Fibroblast of upper back skin (primary cell): ENCODE data around the gene EIF3K.

Experiments
- DNase-seq: peaks from one replicate; pipeline ENCODE4 v3.0.0-alpha.2; 2013

Gene EIF3K

DNA sequence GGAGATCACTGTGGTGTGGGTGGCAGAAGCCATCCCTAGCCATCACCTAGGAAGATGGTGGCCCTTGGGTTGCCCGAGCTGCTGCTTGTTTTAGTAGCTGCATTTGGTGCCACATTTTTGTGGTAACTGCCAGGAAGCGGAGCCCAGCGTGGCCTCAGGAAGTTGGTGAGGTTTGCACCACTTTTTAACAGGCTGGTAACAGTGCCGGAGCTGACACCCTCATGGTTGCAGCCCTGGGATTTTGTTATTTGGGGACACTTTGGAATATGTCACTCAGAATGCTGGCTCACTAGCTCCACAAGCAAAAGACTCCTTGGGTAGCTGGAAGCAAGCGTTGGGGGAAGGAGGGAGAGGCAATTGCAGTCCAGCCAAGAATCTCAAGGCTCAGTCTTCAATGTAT is 50.6 kb downstream of the EIF3K start:
- DNase-seq = no peak

DNA sequence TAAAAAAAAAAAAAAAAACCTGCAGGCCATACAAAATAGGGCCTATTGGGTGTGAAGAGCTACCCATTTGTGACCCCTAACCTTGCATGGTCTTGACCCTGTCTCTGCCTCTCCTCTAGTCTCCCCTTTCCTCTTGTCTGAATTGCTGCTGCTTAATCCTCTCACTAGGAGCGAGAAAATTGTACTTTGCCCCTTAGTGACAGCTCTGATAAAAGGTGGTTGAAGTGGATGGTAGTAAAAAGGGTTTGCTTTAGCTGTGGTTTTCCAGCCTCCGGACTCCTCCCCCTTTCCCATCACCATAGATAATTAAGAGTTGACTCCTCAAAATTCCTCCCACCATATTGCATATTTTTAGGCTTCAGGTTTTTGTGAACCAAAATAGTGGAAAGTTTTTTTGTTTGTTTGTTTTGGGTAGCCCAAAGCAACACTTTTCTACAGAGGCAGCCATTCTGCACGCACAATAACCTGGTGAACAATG is 52.0 kb downstream of the EIF3K start:
- DNase-seq = no peak

DNA sequence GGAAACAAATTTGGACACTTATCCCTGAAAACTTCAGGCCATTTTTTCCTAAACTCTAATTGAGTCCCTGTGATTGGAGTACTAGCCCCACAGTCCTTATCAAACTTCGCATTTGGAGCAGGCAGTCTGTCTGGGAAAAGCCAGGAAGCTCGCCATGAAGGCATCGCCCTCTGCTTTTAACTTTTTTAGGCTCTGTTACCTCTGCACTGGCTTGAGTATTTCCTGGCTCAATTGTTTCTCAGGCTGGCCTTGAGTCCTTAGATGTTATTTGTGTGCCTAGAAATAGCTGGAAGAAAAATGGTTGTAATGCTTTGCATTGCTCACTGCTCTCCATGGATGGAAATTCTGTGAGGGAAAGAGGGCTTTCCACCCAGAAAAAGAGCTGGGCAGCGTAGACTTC is 52.7 kb downstream of the EIF3K start:
- DNase-seq = no peak

DNA sequence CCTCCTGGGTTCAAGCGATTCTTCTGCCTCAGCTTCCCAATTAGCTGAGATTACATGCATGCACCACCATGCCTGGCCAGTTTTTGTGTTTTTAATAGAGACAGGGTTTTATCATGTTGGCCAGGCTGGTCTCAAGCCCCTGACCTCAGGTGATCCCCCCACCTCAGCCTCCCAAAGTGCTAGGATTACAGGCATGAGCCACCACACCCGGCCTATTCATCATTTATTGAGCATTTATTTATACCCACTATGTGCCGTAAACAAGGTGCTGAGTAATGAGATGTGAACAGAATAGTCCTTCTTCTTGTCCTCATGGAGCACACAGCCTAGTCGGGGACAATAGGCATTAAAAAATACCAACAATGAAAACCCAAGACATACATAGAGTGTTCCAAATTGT is 54.0 kb downstream of the EIF3K start:
- no peak for DNase-seq

DNA sequence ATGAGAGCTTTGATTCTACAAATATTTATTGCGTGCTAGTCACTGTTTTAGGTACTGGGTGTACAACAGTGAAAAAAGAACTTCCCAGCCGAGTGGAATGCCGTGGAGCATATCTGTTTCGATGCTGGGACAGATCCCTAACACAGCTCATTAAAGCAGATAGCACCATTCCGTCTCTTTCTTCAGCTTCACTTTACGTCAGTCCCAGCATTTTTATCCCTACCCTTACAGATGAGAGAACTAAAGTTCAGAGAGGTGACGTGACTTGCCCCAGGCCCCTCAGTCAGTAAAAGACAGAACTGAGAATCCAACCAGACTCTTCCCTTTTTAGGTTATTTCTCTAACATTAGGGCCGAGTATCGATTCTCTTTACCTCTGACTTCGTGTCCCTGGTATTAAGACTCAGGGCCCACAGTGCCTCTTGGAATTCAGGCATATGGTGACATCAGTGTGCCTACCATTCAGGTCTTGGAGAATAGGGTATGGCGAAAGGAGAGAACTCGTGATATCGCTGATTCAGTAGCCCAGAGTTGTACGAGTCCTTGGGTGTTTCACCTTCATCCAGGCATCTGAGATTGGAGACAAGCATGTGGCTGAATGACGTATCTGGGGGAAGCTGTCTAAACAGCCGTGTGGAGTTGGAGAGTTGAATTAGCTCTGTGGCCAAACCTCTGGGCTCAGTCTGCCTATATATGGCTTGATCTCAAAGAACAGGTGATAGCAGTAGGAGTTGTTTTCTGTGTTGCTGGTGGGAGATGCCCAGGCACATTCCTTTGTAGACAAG is 55.6 kb downstream of the EIF3K start:
- DNase-seq = no peak

DNA sequence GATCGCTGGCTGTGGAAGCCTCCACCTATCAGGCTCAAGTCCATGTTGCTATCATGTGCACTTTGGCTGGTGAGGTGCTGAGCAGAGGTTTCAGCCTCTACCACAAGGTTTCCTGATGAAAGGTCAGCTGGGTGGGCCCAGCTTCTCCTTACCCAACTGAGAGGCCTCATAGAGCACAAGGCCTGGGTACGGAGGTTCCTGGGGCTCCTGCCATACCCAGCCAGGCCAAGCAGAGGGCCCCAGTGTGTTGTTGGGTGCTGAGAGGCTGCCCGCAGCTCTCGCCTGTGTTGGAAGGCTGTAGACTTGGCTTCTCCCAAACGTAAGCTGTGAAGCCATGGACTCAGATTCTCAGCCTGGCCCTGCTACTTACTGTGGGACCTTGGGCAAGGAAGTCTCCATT is 56.6 kb downstream of the EIF3K start:
- no peak for DNase-seq

DNA sequence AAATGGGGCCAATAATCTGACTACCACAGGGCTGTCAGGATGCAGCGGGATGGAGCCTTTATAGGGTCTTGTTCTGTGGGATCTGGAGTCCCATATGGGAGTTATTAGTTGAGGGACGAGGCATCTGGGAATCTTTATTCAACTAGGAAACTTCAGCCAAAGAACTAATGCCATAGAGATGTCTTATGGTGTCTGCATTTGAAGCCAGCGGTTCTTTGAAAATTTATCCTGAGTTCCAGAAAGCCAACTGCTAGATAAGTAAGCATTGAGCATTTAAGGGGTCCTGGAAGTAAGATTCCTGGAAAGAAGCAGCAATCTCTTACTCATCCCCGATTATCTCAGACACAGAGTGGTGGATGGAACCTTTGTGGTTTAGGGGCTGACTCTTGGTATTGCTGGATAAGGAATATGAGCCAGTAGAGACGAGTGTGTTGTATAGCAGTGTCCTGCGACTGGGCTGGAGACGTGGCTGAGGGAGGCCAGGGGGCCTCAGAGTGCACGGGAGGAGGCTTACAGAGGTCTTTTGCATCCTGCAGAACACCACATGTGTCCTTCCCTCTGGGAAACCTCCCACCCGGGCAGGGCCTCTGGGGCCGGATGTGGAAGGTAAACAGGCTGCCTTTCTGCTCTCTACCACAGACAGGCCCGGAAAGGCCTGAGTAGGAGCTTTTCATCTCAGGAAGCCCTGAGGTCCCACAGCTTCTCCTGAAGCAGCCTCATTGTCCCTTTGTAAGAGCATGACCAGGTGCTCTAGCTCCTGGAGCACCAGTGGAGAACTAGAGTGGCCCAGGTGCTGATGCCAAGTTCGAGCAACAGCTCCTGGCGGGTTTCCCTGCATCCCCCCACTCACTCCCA is 57.3 kb downstream of the EIF3K start:
- DNase-seq = peak; percentile 89

- DNase-seq = no peak
Observed at GRCh38 chr19:38676878-38677646, 58.1 kb downstream of the EIF3K start.

GRCh38 chr19:38678217-38678890 is 59.4 kb downstream of the EIF3K start:
- no peak for DNase-seq

DNA sequence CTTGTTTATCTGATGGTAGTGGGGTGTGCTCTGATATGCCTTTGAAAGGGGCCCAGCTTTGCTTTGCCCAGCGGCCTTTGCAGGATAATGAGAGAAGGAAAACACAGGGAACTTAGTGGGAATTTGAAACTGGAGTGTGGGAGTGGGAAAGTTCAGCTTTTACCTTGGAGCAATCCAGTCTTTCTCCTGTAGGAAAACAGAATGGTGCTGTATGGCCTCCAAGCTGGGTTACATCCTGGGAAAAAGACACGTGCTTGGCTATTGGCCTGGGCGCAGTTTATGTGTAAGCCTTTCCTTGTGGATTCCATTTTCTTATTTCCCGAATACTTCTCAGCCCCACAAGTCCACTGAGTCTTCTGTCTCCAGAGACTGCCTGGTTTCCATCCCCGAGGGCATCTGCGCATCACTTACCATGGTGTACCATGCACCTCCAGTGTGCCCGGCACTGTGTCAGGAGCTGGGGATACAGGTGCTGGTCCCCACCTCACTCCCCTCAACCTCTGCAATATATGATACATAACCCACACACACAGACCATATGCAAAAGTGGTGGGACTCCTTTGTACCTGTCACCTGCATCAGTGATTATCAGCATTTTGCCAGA is 60.0 kb downstream of the EIF3K start:
- no peak for DNase-seq

DNA sequence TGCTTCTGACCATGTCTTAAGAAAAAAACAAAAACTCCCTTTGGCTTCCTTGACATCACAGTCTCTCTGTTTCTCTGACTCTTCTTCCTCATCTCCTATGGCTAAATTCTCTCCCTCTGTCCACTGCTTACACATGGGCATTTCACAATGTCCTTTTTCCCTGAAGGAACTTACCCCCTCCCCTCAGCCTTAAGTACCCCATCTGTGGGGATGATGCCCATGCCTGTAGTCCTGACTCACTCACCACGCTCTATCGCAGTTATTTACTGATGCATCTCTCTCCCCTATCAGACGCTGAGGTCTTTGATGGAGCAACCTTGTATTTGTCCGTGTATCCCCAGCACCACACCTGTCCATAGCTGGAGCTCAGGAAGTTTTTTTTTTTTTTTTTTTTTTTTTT is 60.9 kb downstream of the EIF3K start:
- DNase-seq = peak; percentile 41

DNA sequence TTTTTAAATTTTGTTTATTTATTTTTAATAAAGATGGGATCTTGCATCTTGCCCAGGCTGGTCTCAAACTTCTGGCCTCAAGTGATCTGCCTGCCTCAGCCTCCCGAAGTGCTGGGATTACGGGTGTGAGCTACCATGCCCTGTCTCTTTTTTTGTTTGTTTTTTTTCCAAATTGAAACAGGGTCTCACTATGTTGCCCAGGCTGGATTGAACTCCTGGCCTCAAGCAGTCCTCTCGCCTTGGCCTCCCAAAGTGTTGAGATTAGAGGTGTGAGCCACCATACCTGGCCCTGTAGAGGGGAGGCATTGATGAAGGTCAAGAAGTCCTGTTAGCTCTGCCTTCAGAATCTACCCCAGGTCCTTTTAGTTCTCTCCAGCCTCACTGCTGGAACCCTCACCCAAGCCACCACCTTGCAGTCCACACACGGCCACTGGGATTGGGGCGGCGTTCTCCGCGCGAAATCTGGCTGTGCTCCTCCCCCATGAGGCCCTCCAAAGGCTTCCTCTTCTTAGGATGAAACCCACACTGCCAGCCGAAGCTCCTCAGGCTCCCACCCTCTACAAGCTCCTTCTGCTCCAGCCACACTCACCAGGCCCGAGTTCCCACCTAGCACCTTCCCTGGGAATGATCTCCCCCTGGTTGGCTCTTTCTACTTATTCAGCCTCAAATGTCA is 63.3 kb downstream of the EIF3K start:
- DNase-seq = no peak

DNA sequence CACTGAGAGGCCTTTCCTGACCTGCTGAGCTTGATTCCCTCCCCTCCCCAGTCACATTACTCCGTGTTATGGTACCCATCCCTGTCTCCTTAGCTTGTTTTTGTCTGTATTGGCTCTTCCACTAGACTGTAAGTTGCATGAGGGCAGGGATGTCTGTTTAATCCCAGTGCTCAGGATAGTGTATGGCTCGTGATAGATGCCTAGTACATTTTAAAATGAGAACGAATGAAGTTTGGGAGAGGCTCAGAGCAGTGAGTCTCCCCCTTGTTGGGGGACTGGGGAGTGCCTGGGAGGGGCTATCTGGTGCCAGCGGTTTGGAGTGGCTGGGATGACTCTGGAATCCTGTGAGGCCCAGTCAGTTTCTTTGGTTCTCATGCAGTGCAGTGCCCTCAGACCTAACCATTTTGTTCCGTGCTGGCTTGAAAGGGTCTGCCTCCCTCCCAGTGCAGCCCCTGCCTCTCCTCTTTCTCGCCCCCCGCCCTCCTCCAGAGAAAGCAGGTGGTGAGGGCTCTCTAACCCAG is 63.9 kb downstream of the EIF3K start:
- no peak for DNase-seq

DNA sequence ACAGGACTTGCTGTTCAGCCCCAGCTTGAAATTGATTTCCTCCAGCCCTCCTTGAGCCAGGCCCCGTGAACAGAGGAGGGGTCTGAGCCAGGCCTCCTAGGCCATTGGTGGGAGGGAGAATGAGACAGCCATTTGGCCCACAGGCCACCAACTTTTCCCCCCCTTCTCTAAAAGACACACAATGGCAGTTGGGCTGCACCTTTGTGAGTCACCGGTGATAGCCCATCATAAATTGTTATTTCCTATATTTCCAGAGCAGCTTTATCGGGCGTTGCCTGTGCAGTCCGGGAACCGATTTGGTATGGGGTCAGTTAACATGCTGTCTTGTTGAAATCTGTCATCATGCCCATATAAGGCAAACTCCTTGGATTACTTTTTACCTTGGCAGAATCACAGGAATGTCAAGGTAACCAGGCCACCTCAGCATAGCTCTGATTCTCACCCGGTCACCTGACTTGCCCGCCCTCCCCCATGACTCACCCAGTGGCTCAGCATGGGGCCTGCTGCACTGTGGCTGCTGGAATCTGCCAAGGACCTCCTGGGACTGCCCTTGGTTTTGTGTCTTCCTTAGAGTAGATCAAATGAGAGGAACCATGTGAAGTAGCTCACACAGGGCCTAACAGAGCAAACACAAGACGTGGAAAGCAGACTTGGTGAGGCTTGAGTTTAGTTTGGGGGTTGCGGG is 64.5 kb downstream of the EIF3K start:
- peak; percentile 97 for DNase-seq

DNA sequence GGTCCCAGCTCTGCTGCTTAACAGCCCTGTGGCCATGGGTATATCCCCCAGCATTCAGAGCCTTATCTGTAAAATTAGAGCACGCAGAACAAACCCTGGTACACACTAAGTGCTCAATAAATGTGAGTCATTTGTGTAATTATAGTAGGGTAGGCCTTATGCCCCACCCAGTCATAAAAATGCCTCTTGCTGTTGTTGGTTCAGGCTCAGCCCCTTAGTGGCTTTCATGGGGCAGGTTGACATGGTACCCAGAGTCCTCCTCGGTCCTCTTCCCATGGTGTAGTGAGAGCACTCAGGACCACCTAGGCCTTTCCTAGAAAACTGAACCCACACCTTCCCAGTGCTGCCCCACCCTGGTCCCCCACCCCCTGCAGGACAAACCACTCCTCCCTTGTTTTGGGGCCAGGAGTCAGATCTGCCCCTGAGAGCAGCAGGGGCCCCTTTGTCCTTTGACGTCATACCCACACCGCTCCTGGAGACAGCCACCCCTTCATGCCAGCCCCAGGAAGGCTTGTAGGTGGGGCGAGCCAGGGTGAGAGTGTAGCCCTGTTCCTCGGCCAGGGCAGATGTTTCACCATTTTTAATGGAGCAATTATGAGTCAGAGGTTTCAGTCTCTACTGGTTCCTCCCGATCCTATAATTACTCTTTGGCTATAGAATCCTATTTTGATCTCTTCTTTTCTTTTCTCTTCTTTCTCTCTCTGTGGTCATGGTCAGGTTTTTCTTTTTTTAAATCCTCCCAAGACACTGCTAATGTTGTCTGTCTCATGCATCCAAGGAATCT is 65.3 kb downstream of the EIF3K start:
- peak; percentile 89 for DNase-seq

DNA sequence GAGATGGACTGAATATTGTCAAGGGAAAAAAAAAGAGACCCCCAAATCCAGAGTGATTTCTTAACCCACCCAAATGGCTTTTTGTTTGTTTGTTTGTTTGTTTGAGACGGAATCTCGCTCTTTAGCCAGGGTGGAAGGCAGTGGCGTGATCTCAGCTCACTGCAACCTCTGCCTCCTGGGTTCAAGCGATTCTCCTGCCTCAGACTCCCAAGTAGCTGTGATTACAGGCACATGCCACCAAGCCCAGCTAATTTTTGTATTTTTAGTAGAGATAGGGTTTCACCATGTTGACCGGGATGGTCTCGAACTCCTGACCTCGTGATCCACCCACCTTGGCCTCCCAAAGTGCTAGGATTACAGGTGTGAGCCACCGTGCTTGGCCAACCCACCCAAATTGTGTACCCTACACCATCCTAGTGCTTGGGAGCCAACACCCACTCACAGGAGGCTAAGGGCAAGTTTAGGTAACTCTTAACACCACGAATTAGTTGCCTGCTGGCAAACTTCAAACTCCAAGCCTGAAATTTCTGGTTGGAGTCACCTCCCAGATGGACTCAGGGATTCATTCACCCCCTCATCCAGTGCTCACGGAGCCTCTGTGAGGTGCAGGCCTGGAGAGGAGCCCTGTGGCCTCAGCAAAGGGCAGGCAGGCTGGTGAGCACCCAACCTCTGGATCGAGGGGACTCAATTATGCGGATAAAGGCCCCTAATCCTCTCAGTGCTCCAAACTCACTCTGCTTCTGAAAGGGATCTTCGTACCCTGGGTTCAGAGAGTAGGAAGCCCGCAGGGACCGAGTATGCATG is 66.1 kb downstream of the EIF3K start:
- no peak for DNase-seq

DNA sequence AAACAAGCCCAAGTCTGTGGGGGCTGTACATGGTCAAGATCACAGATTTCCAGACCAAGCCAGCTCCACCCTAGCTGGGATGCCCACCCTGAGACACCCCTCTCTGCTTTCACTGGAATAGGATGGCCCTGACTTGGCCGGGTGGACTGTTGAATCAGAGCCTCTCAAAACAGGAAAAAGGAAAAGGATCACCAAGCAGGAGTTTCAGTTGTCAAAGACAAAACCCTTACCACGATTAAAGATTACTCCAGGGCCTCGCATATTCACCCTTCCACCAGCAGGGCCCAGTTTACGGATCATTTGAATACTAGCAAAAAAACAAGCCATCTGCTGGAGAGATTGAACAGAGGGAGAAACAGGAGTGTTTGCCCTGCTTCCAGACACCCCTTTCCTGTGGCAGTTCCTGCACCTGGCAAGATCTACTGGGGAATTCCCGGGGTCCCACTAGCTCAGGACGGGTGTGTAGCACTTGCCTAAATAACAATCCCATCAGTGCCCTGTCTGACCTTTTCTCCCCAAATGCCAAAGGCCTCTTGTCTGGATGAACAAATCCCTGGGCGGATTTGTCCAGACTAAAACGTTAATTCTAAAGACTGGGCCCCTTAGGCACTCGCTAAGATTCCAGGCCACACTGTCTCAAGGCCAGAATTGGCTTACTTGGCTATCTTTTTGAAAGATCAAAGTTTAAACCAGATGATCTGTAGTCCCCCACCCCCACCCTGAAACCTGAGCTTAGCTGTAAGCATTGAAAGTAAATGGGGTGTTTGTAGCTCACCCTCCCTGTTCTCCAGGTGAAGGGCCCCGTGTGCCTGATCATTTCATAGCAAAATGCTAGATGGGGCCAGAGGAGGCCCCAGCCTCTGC is 66.9 kb downstream of the EIF3K start:
- DNase-seq = peak; percentile 66

DNA sequence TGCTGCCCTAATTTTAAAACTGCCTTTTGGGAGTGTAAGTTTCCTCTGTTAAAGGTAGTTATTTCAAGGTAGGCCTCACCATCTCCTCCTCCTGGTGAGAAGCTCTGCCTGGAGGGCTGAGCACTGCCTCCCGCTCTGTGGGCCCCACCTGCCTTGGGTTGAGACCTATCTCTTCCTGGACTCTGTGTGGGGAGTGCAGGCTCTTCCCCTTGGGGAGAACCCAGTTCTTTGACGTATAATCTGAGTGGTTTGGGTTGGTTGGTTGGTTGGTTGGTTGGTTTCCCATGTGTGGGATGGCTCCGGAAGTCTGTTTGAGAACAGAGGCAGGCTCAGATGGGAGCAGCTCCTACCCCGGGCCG is 67.5 kb downstream of the EIF3K start:
- DNase-seq = no peak
